ENCODE results near the gene FOSL1. TPM values are rescaled to one million over a fixed set of nuclear protein-coding genes. Genes with fewer than 3 reads are reported as not detected.

The FOSL1 gene
- total RNA-seq, 4 donors from 2014 or later: 1.3 to 3.3 (median 1.4) TPM; not detected in 1

DNA sequence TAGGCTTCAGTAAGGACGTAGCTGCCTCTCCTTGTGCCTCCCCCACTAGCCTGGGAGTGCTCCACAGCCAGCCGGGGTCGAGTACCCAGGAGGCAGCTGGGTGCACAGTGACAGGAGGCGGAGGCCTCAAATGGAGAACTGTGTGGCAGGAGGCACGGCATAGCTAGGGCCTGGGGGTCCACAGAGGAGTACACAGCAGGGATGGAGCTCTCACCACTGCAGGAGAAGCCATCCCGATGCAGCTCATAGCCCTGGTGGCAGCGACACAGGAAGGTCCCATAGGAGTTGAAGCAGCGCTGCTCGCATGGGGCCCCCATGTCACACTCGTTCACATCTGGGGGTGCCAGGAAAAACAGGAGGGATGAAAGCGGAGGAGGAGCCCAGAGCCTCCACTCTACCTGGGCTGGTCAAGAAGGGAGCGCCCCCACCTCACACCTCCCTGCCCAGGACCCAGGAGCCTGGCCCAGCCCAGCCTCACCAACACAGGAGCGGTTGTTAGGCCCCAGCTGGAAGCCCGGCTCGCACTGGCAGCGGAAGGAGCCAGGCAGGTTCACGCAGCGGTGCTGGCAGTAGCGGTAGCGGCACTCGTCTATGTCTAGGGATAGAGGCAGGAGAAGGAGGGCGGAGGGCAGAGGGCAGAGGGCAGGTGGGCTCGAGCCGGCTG, 30.4 kb downstream of the FOSL1 start:
- DNase-seq (ENCODE audit: low spot score in 2 of 2): no peak
- no peaks in the 10 kb centered on the region for H3K9me3 ChIP-seq
- H3K4me3 ChIP-seq: no peak overlapping the region
- WGBS, 2 donors: 74 to 81% methylated on average over 22 to 24 of the region's 24 CpGs
- H3K36me3 ChIP-seq: peaks cover 0 to 61% (median 12%) of the 10 kb centered on the region in 3 donors
- H3K27me3 ChIP-seq: no peaks in the 10 kb centered on the region
- peak overlapping the region in 1 of 4 donors; percentile 9 for H3K27ac ChIP-seq
- TF ChIP-seq EP300 (IDR thresholded peaks at IDR 0.05) (no peak), POLR2A (IDR thresholded peaks at IDR 0.05) (no peak)
- TF ChIP-seq, protein P1, sequence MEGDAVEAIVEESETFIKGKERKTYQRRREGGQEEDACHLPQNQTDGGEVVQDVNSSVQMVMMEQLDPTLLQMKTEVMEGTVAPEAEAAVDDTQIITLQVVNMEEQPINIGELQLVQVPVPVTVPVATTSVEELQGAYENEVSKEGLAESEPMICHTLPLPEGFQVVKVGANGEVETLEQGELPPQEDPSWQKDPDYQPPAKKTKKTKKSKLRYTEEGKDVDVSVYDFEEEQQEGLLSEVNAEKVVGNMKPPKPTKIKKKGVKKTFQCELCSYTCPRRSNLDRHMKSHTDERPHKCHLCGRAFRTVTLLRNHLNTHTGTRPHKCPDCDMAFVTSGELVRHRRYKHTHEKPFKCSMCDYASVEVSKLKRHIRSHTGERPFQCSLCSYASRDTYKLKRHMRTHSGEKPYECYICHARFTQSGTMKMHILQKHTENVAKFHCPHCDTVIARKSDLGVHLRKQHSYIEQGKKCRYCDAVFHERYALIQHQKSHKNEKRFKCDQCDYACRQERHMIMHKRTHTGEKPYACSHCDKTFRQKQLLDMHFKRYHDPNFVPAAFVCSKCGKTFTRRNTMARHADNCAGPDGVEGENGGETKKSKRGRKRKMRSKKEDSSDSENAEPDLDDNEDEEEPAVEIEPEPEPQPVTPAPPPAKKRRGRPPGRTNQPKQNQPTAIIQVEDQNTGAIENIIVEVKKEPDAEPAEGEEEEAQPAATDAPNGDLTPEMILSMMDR (IDR thresholded peaks at IDR 0.05): no peak
- H3K4me1 ChIP-seq: peaks cover 0 to 46% (median 12%) of the 10 kb centered on the region in 4 donors

DNA sequence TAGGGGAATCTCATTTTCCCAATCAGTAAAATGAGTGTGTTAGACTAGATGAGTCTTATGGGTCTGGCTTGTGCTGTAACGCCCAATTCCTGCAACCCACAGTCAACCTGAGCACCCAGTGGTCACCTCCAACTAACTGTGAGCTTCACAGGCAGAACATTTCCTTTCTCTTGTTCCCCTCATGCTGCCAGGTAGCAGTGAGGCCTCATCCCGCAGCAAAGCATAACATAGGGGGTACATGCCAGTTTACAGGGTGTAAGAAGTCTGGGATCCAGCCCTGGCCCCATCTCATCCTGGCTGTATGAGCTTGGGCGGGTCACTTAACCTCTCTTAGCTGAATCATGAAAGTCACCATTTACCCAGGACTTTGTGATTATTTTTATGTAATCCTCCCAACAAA, 31.3 kb downstream of the FOSL1 start:
- TF ChIP-seq EP300 (IDR thresholded peaks at IDR 0.05) (no peak), POLR2A (IDR thresholded peaks at IDR 0.05) (no peak)
- TF ChIP-seq, protein P1 (IDR thresholded peaks at IDR 0.05): no peak
- peaks cover 0 to 70% (median 21%) of the 10 kb centered on the region in 3 donors for H3K36me3 ChIP-seq
- H3K4me3 ChIP-seq: no peak overlapping the region
- 84 to 97% methylated on average over 3 of the region's 3 CpGs for WGBS, 2 donors
- no peaks in the 10 kb centered on the region for H3K9me3 ChIP-seq
- H3K4me1 ChIP-seq: peaks cover 0 to 43% (median 10%) of the 10 kb centered on the region in 4 donors
- H3K27me3 ChIP-seq: no peaks in the 10 kb centered on the region
- H3K27ac ChIP-seq: no peak overlapping the region
- no peak for DNase-seq (ENCODE audit: low spot score in 2 of 2)

DNA sequence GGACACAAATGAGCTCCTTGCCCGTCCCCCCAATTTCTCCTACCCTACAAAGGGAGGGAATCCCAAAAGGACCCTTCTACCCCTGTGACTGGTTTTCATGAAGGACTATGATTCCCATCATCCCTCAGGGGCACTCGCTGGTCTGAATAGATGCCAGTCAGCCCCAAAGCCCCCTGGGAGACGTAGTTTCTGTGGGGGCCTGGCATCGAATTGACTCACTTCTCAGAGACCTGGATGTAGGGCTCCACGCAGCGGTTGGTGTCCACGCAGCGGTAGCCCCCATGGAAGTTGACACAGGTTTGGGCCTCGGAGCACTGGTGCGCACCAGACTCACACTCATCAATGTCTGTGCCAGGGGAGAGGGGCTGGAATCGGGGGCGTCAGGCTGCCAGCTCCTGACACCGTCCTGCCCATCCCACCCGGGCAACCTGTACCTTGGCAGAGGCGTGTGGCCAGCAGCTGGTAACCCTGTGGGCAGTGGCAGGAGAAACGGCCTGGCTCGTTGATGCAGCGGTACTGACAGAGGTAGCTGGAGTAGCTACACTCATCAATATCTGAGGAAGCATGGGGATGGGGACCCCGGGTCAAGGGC, 32.0 kb downstream of the FOSL1 start:
- TF ChIP-seq POLR2A (IDR thresholded peaks at IDR 0.05): no peak
- no peak for TF ChIP-seq EP300 (IDR thresholded peaks at IDR 0.05)
- TF ChIP-seq, protein P1 (IDR thresholded peaks at IDR 0.05): no peak
- 81% methylated on average over 17 to 19 of the region's 19 CpGs for WGBS, 2 donors
- Histone ChIP-seq H3K4me3 (no peak overlapping the region), H3K36me3 (peaks cover 0 to 77% (median 23%) of the 10 kb centered on the region in 3 donors), H3K27me3 (no peaks in the 10 kb centered on the region), H3K27ac (no peak overlapping the region), H3K4me1 (peaks cover 0 to 40% (median 7%) of the 10 kb centered on the region in 4 donors), H3K9me3 (no peaks in the 10 kb centered on the region)
- no peak for DNase-seq (ENCODE audit: low spot score in 2 of 2)

DNA sequence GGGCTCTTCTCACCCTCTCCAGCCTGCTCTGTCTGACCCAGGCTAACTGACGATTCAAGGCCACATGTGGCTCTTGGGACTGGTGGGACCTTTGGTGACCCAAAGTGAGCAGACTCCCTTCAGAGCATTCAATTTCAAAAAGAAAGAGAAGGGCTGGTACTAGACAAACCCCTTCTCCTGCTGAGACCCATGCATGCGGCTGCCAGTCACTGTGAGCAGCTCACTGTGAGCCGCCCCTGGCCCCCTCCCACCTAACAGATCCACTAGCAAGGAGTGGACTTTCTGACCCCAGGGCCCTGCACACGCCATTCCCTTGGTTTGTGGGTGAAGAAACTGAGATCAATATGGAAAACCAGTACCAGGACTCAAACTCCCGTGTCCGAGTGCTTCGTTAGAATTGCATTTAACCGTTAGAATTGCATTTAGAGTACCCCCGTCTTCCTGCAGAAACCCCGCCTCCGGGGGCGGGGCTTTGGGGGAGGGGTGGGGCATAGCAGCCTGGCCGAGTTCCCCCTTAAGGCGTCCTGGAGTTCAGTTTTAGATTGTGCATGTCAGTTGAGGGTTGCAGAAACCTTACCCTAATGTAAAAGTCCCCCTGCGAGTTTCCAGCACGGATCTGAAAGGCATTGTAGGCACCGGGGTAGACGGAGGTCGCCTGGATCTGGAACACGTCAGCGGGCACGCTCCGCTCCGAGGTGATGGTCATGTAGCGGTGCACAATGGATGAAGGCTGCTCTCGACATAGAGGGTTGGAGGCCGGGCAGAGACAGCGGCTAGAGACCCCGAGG, 32.7 kb downstream of the FOSL1 start:
- DNase-seq (ENCODE audit: low spot score in 2 of 2): no peak
- H3K27ac ChIP-seq: no peak overlapping the region
- H3K4me1 ChIP-seq: peaks cover 0 to 42% (median 7%) of the 10 kb centered on the region in 4 donors
- no peak for TF ChIP-seq POLR2A (IDR thresholded peaks at IDR 0.05)
- TF ChIP-seq, protein P1 (IDR thresholded peaks at IDR 0.05): no peak
- 55 to 56% methylated on average over 29 of the region's 29 CpGs for WGBS, 2 donors
- no peak overlapping the region for H3K4me3 ChIP-seq
- no peaks in the 10 kb centered on the region for H3K9me3 ChIP-seq
- peaks cover 0 to 84% (median 24%) of the 10 kb centered on the region in 3 donors for H3K36me3 ChIP-seq
- H3K27me3 ChIP-seq: no peaks in the 10 kb centered on the region

All from tibial nerve (tissue), 4 donors.